Upper lobe of left lung (tissue), 6 donors: ENCODE results near the gene TVP23C. TPM values are rescaled to one million over a fixed set of nuclear protein-coding genes. Genes with fewer than 3 reads are reported as not detected.

Experiments
- ATAC-seq, 2 donors: fragments of 200-7000 bp; cut with Tn5 transposase; one replicate each; pipeline ENCODE4 v1.9.1; 2022; ENCODE audit warnings: mild to moderate bottlenecking in 2 of 2, moderate library complexity in 2 of 2; ENCODE audit not compliant: low FRiP score in 2 of 2
- DNase-seq, 2 donors: peaks; one replicate each; pipeline ENCODE4 v3.0.0-alpha.2; 2019 to 2020
- H3K27ac ChIP-seq, 4 donors: fragments of 200-600 bp; sonication (generic); one replicate each; pipeline ENCODE4 v1.5.1; 2016 to 2019
- H3K27me3 ChIP-seq, 4 donors: fragments of 200-600 bp; sonication (generic); one replicate each; pipeline ENCODE4 v1.5.1; 2017 to 2019
- H3K36me3 ChIP-seq, 4 donors: fragments of 200-600 bp; sonication (generic); one replicate each; pipeline ENCODE4 v1.5.1; 2016 to 2019
- H3K4me1 ChIP-seq, 4 donors: fragments of 200-600 bp; sonication (generic); one replicate each; pipeline ENCODE4 v1.5.1; 2018 to 2019
- H3K4me3 ChIP-seq, 4 donors: fragments of 200-600 bp; sonication (generic); one replicate each; pipeline ENCODE4 v1.5.1; 2017 to 2019; ENCODE audit warnings: mild to moderate bottlenecking in 2 of 4, moderate library complexity in 1 of 4
- H3K9me3 ChIP-seq, 4 donors: fragments of 200-600 bp; sonication (generic); one replicate each; pipeline ENCODE4 v1.5.1; 2018 to 2019
- CTCF ChIP-seq, 6 experiments: fragments of 450-650 bp in 4 of 6; fragments of 200-600 bp in 2 of 6; sonication (generic) in 2 of 6; IDR thresholded peaks; one replicate each; pipeline ENCODE4 v1.5.1; 2016 to 2019; ENCODE audit warnings: antibody characterized with exemption in 6 of 6
- EP300 ChIP-seq, 4 donors: sonication (generic); formaldehyde crosslinking; IDR thresholded peaks; one replicate each; pipeline ENCODE4 v1.5.1; 2017; ENCODE audit warnings: antibody characterized with exemption in 4 of 4, control low read depth in 2 of 4
- POLR2A ChIP-seq, 4 donors: fragments of 450-650 bp; IDR thresholded peaks; one replicate each; pipeline ENCODE4 v1.5.1; 2016 to 2017; ENCODE audit warnings: antibody characterized with exemption in 4 of 4, mild to moderate bottlenecking in 2 of 4
- POLR2AphosphoS5 ChIP-seq, 2 donors: sonication (generic); formaldehyde crosslinking; IDR thresholded peaks; one replicate each; pipeline ENCODE4 v1.5.1; 2017; ENCODE audit warnings: antibody characterized with exemption in 2 of 2
- WGBS, 2 donors: methylation state at CpG; one replicate each; pipeline ENCODE4 v1.1.5; 2017 to 2018; 5-methylcytosine and 5-hydroxymethylcytosine counted together
- total RNA-seq, 6 donors: library from RNA; depleted of rRNA in 4 of 6; stranded (reverse); fragments of >200 nt in 4 of 6; gene quantifications; one replicate each; pipeline versions ENCODE4 v1.1.0 to v1.2.1, GENCODE V29; 2016 to 2021
- donor health status: DM: no; HTN: no; CAD: no; lungs with moderate emphysema.
- donor health status: DM: no; HTN: yes; CAD: no; lungs with severe emphysema.

The TVP23C gene
- total RNA-seq, 6 donors from 2014 or later = 15.3 to 54.0 (median 17.4) TPM

- Histone ChIP-seq H3K9me3 (no peaks in the 10 kb centered on the region), H3K36me3 (no peaks in the 10 kb centered on the region), H3K27ac (no peak overlapping the region), H3K27me3 (no peaks in the 10 kb centered on the region), H3K4me1 (peaks cover 6 to 12% (median 10%) of the 10 kb centered on the region in 4 donors), H3K4me3 (no peak overlapping the region)
- no peak for ATAC-seq
- TF ChIP-seq POLR2A (IDR thresholded peaks at IDR 0.05) (no peak), EP300 (IDR thresholded peaks at IDR 0.05) (no peak), POLR2AphosphoS5 (IDR thresholded peaks at IDR 0.05) (no peak), CTCF (IDR thresholded peaks at IDR 0.05) (no peak)
- DNase-seq = no peak
- 50 to 62% methylated on average over 4 of the region's 4 CpGs for WGBS, 2 donors
These were observed 95.2 kb downstream of the TVP23C start for GRCh38 chr17:15468126-15468525.

- DNase-seq (no peak), ATAC-seq (no peak)
- no peak for TF ChIP-seq POLR2A (IDR thresholded peaks at IDR 0.05)
- TF ChIP-seq POLR2AphosphoS5 (IDR thresholded peaks at IDR 0.05) = no peak
- TF ChIP-seq EP300 (IDR thresholded peaks at IDR 0.05) = no peak
- no peak for TF ChIP-seq CTCF (IDR thresholded peaks at IDR 0.05)
- H3K4me1 ChIP-seq = peaks cover 9 to 17% (median 12%) of the 10 kb centered on the region in 4 donors
- H3K27me3 ChIP-seq = no peaks in the 10 kb centered on the region
- no peak within 1 kb of the TSS for H3K4me3 ChIP-seq
- no peaks in the 10 kb centered on the region for H3K9me3 ChIP-seq
- H3K36me3 ChIP-seq = no peaks in the 10 kb centered on the region
- 67 to 86% methylated on average over 3 of the region's 3 CpGs for WGBS, 2 donors
- no peak within 1 kb of the TSS for H3K27ac ChIP-seq
These were observed 95.7 kb downstream of the TVP23C start, which contains the start of gene CDRT4 for GRCh38 chr17:15467592-15467991. Gene CDRT4 (minus strand): TSS chr17:15467621. CDS start chr17:15440238, 27,383 bp downstream.

- TF ChIP-seq EP300 (IDR thresholded peaks at IDR 0.05) (no peak), CTCF (IDR thresholded peaks at IDR 0.05) (no peak), POLR2A (IDR thresholded peaks at IDR 0.05) (no peak), POLR2AphosphoS5 (IDR thresholded peaks at IDR 0.05) (no peak)
- Histone ChIP-seq H3K9me3 (no peaks in the 10 kb centered on the region), H3K27ac (no peak overlapping the region), H3K36me3 (no peaks in the 10 kb centered on the region), H3K4me3 (no peak overlapping the region), H3K27me3 (no peaks in the 10 kb centered on the region), H3K4me1 (peaks cover 9 to 19% (median 12%) of the 10 kb centered on the region in 4 donors)
- no peak for DNase-seq
- ATAC-seq = no peak
- 81 to 84% methylated on average over 6 of the region's 6 CpGs for WGBS, 2 donors
These were observed 97.2 kb downstream of the TVP23C start for GRCh38 chr17:15466131-15466530.

GRCh38 chr17:15465045-15465701 is 98.1 kb downstream of the TVP23C start:
- TF ChIP-seq POLR2A (IDR thresholded peaks at IDR 0.05) (no peak), CTCF (IDR thresholded peaks at IDR 0.05) (no peak), EP300 (IDR thresholded peaks at IDR 0.05) (no peak), POLR2AphosphoS5 (IDR thresholded peaks at IDR 0.05) (no peak)
- 89 to 95% methylated on average over 2 of the region's 2 CpGs for WGBS, 2 donors
- no peaks in the 10 kb centered on the region for H3K9me3 ChIP-seq
- ATAC-seq = no peak
- peaks cover 9 to 19% (median 12%) of the 10 kb centered on the region in 4 donors for H3K4me1 ChIP-seq
- peak overlapping the region in 1 of 4 donors; percentile 73 for H3K27ac ChIP-seq
- H3K27me3 ChIP-seq = no peaks in the 10 kb centered on the region
- DNase-seq = no peak
- no peak overlapping the region for H3K4me3 ChIP-seq
- no peaks in the 10 kb centered on the region for H3K36me3 ChIP-seq
